ENCODE measurements around the gene TAAR2. TPM values are rescaled to one million over a fixed set of nuclear protein-coding genes. Genes with fewer than 3 reads are reported as not detected.

TAAR2 gene
- total RNA-seq, 1 donor = not detected

DNA sequence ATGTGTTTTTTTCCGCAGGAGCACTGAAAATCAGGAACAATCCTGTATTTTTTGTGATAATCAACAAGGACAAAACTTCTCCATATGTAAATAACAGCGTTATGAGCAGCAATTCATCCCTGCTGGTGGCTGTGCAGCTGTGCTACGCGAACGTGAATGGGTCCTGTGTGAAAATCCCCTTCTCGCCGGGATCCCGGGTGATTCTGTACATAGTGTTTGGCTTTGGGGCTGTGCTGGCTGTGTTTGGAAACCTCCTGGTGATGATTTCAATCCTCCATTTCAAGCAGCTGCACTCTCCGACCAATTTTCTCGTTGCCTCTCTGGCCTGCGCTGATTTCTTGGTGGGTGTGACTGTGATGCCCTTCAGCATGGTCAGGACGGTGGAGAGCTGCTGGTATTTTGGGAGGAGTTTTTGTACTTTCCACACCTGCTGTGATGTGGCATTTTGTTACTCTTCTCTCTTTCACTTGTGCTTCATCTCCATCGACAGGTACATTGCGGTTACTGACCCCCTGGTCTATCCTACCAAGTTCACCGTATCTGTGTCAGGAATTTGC, 53.8 kb downstream of the TAAR2 start, which contains the start of gene TAAR6:
TAAR6 (plus strand) TSS at position 102 of the 557 bp plus-strand sequence; CDS start at position 102, 0 bp downstream.
- TF ChIP-seq, protein P1, sequence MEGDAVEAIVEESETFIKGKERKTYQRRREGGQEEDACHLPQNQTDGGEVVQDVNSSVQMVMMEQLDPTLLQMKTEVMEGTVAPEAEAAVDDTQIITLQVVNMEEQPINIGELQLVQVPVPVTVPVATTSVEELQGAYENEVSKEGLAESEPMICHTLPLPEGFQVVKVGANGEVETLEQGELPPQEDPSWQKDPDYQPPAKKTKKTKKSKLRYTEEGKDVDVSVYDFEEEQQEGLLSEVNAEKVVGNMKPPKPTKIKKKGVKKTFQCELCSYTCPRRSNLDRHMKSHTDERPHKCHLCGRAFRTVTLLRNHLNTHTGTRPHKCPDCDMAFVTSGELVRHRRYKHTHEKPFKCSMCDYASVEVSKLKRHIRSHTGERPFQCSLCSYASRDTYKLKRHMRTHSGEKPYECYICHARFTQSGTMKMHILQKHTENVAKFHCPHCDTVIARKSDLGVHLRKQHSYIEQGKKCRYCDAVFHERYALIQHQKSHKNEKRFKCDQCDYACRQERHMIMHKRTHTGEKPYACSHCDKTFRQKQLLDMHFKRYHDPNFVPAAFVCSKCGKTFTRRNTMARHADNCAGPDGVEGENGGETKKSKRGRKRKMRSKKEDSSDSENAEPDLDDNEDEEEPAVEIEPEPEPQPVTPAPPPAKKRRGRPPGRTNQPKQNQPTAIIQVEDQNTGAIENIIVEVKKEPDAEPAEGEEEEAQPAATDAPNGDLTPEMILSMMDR (IDR thresholded peaks at IDR 0.05; ENCODE audit: insufficient read depth, low read depth, low read length) = no peak
- no peak within 1 kb of the TSS for H3K4me3 ChIP-seq (ENCODE audit: low read depth, low read length)
- no peak for DNase-seq (ENCODE audit: low read depth)

GRCh38 chr6:132569170-132569569, 54.9 kb downstream of the TAAR2 start:
- TF ChIP-seq, protein P1 (IDR thresholded peaks at IDR 0.05; ENCODE audit: insufficient read depth, low read depth, low read length) = no peak
- DNase-seq (ENCODE audit: low read depth) = no peak
- H3K4me3 ChIP-seq (ENCODE audit: low read depth, low read length) = no peak overlapping the region

GRCh38 chr6:132568611-132569010, 55.5 kb downstream of the TAAR2 start:
- TF ChIP-seq, protein P1 (IDR thresholded peaks at IDR 0.05; ENCODE audit: insufficient read depth, low read depth, low read length) = no peak

GRCh38 chr6:132567566-132567965, 56.5 kb downstream of the TAAR2 start:
- DNase-seq (ENCODE audit: low read depth) = no peak
- TF ChIP-seq, protein P1 (IDR thresholded peaks at IDR 0.05; ENCODE audit: insufficient read depth, low read depth, low read length) = no peak
- no peak overlapping the region for H3K4me3 ChIP-seq (ENCODE audit: low read depth, low read length)

More at GRCh38 chr6:132568611-132569010, 55.5 kb downstream of the TAAR2 start:
- no peak for DNase-seq (ENCODE audit: low read depth)
- H3K4me3 ChIP-seq (ENCODE audit: low read depth, low read length) = no peak overlapping the region

Other genes with a start within 250 kb of the TAAR2 start
- 15.1 and 25.4 TPM in 2 replicates for gene MOXD1, start 222.8 kb downstream of the TAAR2 start, total RNA-seq
- gene STX7, start 111.2 kb downstream of the TAAR2 start, total RNA-seq = 16.8 and 27.2 TPM in 2 replicates
- gene TAAR9, start 86.0 kb downstream of the TAAR2 start, total RNA-seq = not detected in 2 replicates
- not detected in 2 replicates for gene TAAR8, start 71.6 kb downstream of the TAAR2 start, total RNA-seq
- not detected in 2 replicates for gene TAAR6, start 54.0 kb downstream of the TAAR2 start, total RNA-seq
- gene TAAR5, start 34.5 kb downstream of the TAAR2 start, total RNA-seq = not detected in 2 replicates
- gene TAAR1, start 34.9 kb upstream of the TAAR2 start, total RNA-seq = not detected in 2 replicates
- gene VNN1, start 89.8 kb upstream of the TAAR2 start, total RNA-seq = under 0.01 TPM in 2 replicates
- gene VNN2, start 133.6 kb upstream of the TAAR2 start, total RNA-seq = not detected in 2 replicates
- 4.8 and 11.2 TPM in 2 replicates for gene SLC18B1, start 174.4 kb upstream of the TAAR2 start, total RNA-seq
- gene RPS12, start 190.3 kb upstream of the TAAR2 start, total RNA-seq = 603 and 770 TPM in 2 replicates

All from fibroblast of villous mesenchyme (primary cell).